ENCODE results near the gene GJD3. TPM values are rescaled to one million over a fixed set of nuclear protein-coding genes. Genes with fewer than 3 reads are reported as not detected.

GJD3 gene
- total RNA-seq, 2 experiments from 2014 or later: not detected

DNA sequence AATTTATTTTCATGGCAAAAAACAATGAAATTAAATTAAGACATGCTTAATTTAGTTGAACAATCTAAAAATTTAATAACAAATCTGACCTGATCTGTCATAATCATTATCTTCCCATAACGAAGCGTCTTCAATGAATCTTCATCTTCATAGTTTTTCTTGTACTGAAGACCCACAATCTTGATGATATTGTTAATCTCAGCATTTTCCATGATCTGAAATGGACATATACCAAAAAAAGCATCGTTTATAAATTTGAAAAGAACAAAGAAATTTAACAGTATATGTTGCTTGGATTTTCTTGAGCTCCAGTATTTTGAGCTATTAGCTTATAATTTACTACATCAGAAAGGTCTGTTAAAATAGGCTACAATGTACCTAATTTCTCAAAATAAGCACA is 42.9 kb upstream of the GJD3 start:
- no peaks in the 10 kb centered on the region for H3K9me3 ChIP-seq (ENCODE audit: low read length)
- peaks cover 14% of the 10 kb centered on the region; the same call in 1 of the 2 replicates for H3K79me2 ChIP-seq (ENCODE audit: insufficient read depth, low read depth, low read length)
- peaks cover 99% of the 10 kb centered on the region for H3K36me3 ChIP-seq (ENCODE audit: insufficient read depth, low read length)
- POLR2A ChIA-PET: interaction anchor here (1.0 to 1.1 kb wide), 2 partner anchors 9 to 11 kb away, joined by 3 read pairs; partner anchors contain the start of gene TOP2A
- no peaks in the 10 kb centered on the region for H3K4me1 ChIP-seq (ENCODE audit: insufficient read depth, low read length, poor library complexity, severe bottlenecking)
- no peak overlapping the region for H2AFZ ChIP-seq (ENCODE audit: low read length)
- CTCF ChIA-PET (ENCODE audit: unreplicated experiment): no interaction called here
- DNase-seq (ENCODE audit: low spot score): no peak
- no peak overlapping the region for H3K4me3 ChIP-seq (ENCODE audit: low read depth, low read length, poor library complexity, severe bottlenecking)
- H3K9me2 ChIP-seq (ENCODE audit: insufficient read depth, low read length): no peaks in the 10 kb centered on the region
- no peaks in the 10 kb centered on the region for H4K20me1 ChIP-seq (ENCODE audit: insufficient read depth, low read length)
- no peak overlapping the region for H3K4me2 ChIP-seq (ENCODE audit: low read length)
- TF ChIP-seq, protein P1, sequence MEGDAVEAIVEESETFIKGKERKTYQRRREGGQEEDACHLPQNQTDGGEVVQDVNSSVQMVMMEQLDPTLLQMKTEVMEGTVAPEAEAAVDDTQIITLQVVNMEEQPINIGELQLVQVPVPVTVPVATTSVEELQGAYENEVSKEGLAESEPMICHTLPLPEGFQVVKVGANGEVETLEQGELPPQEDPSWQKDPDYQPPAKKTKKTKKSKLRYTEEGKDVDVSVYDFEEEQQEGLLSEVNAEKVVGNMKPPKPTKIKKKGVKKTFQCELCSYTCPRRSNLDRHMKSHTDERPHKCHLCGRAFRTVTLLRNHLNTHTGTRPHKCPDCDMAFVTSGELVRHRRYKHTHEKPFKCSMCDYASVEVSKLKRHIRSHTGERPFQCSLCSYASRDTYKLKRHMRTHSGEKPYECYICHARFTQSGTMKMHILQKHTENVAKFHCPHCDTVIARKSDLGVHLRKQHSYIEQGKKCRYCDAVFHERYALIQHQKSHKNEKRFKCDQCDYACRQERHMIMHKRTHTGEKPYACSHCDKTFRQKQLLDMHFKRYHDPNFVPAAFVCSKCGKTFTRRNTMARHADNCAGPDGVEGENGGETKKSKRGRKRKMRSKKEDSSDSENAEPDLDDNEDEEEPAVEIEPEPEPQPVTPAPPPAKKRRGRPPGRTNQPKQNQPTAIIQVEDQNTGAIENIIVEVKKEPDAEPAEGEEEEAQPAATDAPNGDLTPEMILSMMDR (conservative IDR thresholded peaks at IDR 0.05; ENCODE audit: low read length): no peak
- no peak for TF ChIP-seq EZH2phosphoT487 (IDR thresholded peaks at IDR 0.05; ENCODE audit: borderline replicate concordance, low read depth, low read length)
- intact Hi-C loops (cut with micrococcal nuclease; ENCODE audit: unreplicated experiment): no loop called here
- BruUV-seq (replicated peaks): no TSS peak
- H3K27ac ChIP-seq (ENCODE audit: low read depth, low read length, poor library complexity, severe bottlenecking): no peak overlapping the region

DNA sequence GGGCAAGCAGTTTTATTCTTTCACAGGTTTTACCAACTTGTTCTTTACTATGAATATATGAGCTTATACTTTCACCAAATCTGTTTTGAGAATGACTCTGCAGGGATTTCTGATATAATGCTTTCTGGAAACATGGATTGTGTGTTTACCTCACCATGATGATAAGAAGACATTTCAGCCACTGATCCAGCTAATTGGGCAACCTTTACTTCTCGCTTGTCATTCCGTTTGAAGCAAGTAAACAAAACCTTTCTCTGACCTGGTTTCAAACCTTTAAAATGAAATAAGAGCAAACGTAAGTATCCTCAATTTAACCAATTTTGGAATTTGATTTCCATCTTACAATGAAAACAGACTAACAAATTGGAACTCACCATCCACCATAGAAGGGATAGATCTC is 39.5 kb upstream of the GJD3 start:
- BruUV-seq (replicated peaks): no TSS peak
- DNase-seq (ENCODE audit: low spot score): no peak
- no peak for TF ChIP-seq EZH2phosphoT487 (IDR thresholded peaks at IDR 0.05; ENCODE audit: borderline replicate concordance, low read depth, low read length)
- Histone ChIP-seq H3K4me1 (ENCODE audit: insufficient read depth, low read length, poor library complexity, severe bottlenecking) (no peaks in the 10 kb centered on the region), H3K4me3 (ENCODE audit: low read depth, low read length, poor library complexity, severe bottlenecking) (no peak overlapping the region), H2AFZ (ENCODE audit: low read length) (no peak overlapping the region), H3K27ac (ENCODE audit: low read depth, low read length, poor library complexity, severe bottlenecking) (no peak overlapping the region), H3K79me2 (ENCODE audit: insufficient read depth, low read depth, low read length) (no peaks in the 10 kb centered on the region), H4K20me1 (ENCODE audit: insufficient read depth, low read length) (no peaks in the 10 kb centered on the region), H3K36me3 (ENCODE audit: insufficient read depth, low read length) (peaks cover 99% of the 10 kb centered on the region), H3K9me3 (ENCODE audit: low read length) (no peaks in the 10 kb centered on the region), H3K4me2 (ENCODE audit: low read length) (no peak overlapping the region), H3K9me2 (ENCODE audit: insufficient read depth, low read length) (no peaks in the 10 kb centered on the region)
- POLR2A ChIA-PET: no interaction called here
- intact Hi-C loops (cut with micrococcal nuclease; ENCODE audit: unreplicated experiment): no loop called here
- CTCF ChIA-PET (ENCODE audit: unreplicated experiment): no interaction called here

DNA sequence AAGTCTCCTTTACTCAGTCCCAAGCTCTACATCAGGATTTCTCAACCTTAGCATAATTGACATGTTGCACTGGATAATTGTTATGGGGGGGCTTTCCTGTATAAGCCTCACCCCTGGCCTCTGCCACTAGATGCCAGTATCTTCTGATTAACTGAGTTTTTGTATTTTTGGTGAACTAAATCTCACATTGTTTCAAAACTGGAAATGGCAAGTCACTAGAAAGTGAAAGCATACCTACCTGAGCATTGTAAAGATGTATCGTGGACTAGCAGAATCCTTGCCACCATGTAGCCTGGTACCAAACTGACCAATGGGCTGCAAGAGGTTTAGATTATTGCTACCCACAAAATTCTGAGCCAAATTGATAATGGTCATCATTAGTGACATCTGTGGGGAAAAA is 38.1 kb upstream of the GJD3 start:
- Histone ChIP-seq H3K4me2 (ENCODE audit: low read length) (no peak overlapping the region), H4K20me1 (ENCODE audit: insufficient read depth, low read length) (no peaks in the 10 kb centered on the region; the same call in 1 of the 2 replicates), H3K9me3 (ENCODE audit: low read length) (no peaks in the 10 kb centered on the region), H3K4me3 (ENCODE audit: low read depth, low read length, poor library complexity, severe bottlenecking) (no peak overlapping the region), H3K27ac (ENCODE audit: low read depth, low read length, poor library complexity, severe bottlenecking) (no peak overlapping the region), H3K9me2 (ENCODE audit: insufficient read depth, low read length) (no peaks in the 10 kb centered on the region), H3K4me1 (ENCODE audit: insufficient read depth, low read length, poor library complexity, severe bottlenecking) (no peaks in the 10 kb centered on the region), H3K79me2 (ENCODE audit: insufficient read depth, low read depth, low read length) (no peaks in the 10 kb centered on the region), H3K36me3 (ENCODE audit: insufficient read depth, low read length) (peaks cover 99% of the 10 kb centered on the region), H2AFZ (ENCODE audit: low read length) (no peak overlapping the region)
- intact Hi-C loops (cut with micrococcal nuclease; ENCODE audit: unreplicated experiment): loop anchor here (2.0 kb wide), 1 partner anchor 14 kb away; the partner anchor contains the start of gene TOP2A
- BruUV-seq (replicated peaks): no TSS peak
- TF ChIP-seq, protein P1 (conservative IDR thresholded peaks at IDR 0.05; ENCODE audit: low read length): no peak
- TF ChIP-seq EZH2phosphoT487 (IDR thresholded peaks at IDR 0.05; ENCODE audit: borderline replicate concordance, low read depth, low read length): no peak
- POLR2A ChIA-PET: interaction anchor here (0.5 kb wide), 1 partner anchor 114 kb away, joined by 3 read pairs; no protein-coding TSS in a partner anchor
- CTCF ChIA-PET (ENCODE audit: unreplicated experiment): no interaction called here
- DNase-seq (ENCODE audit: low spot score): no peak

Measured in OCI-LY7 (cell line).